ENCODE measurements around the gene MATCAP1. TPM values are rescaled to one million over a fixed set of nuclear protein-coding genes. Genes with fewer than 3 reads are reported as not detected.

The MATCAP1 gene
- total RNA-seq, 1 experiment from 2014 or later, result 40.8 TPM

GRCh38 chr16:67184995-67185650 lies 1.4 kb upstream of the MATCAP1 start (continued):
- TF ChIP-seq MLX (CRISPR knock-in tag; IDR thresholded peaks at IDR 0.05), result 0 out of 2 replicates have a peak, but pooled peaks have one; percentile 39
- peak; percentile 82 for TF ChIP-seq ZNF121 (CRISPR knock-in tag; IDR thresholded peaks at IDR 0.05)
- TF ChIP-seq ZNF532 (CRISPR knock-in tag; IDR thresholded peaks at IDR 0.05; ENCODE audit: borderline replicate concordance), result no peak
- TF ChIP-seq ZBTB21 (CRISPR knock-in tag; IDR thresholded peaks at IDR 0.05; ENCODE audit: borderline replicate concordance), result no peak
- TF ChIP-seq MYBL2 (CRISPR knock-in tag; IDR thresholded peaks at IDR 0.05), result no peak
- peak; percentile 93 for TF ChIP-seq ZNF232 (CRISPR knock-in tag; IDR thresholded peaks at IDR 0.05)
- no peak for TF ChIP-seq CBFB (CRISPR knock-in tag; IDR thresholded peaks at IDR 0.05; ENCODE audit: low read depth)
- peak; percentile 72; the same call in 1 of the 2 replicates for TF ChIP-seq TEAD4 (CRISPR knock-in tag; IDR thresholded peaks at IDR 0.05)
- TF ChIP-seq FOXP1 (CRISPR knock-in tag; IDR thresholded peaks at IDR 0.05; ENCODE audit: borderline replicate concordance), result peak; percentile 75
- TF ChIP-seq PREB (CRISPR knock-in tag; IDR thresholded peaks at IDR 0.05; ENCODE audit: borderline replicate concordance), result 0 out of 2 replicates have a peak, but pooled peaks have one; percentile 67
- peak; percentile 47; the same call in 1 of the 2 replicates for TF ChIP-seq CTCF (IDR thresholded peaks at IDR 0.05)
- TF ChIP-seq ZNF425 (CRISPR knock-in tag; conservative IDR thresholded peaks at IDR 0.05), result no peak
- TF ChIP-seq NR2C2 (CRISPR knock-in tag; IDR thresholded peaks at IDR 0.05), result peak; percentile 45; the same call in 1 of the 2 replicates
- no peak for TF ChIP-seq MXD4 (CRISPR knock-in tag; IDR thresholded peaks at IDR 0.05; ENCODE audit: borderline replicate concordance)
- TF ChIP-seq JUN (CRISPR knock-in tag; IDR thresholded peaks at IDR 0.05), result peak; percentile 51; the same call in 1 of the 2 replicates
- TF ChIP-seq EMX1 (CRISPR knock-in tag; IDR thresholded peaks at IDR 0.05), result no peak; the same call in 1 of the 2 replicates
- TF ChIP-seq HMGXB4 (CRISPR knock-in tag; IDR thresholded peaks at IDR 0.05), result peak; percentile 87; the same call in 1 of the 2 replicates
- no peak for TF ChIP-seq OVOL2 (CRISPR knock-in tag; IDR thresholded peaks at IDR 0.05; ENCODE audit: borderline replicate concordance)
- TF ChIP-seq MAX (CRISPR knock-in tag; IDR thresholded peaks at IDR 0.05), result peak; percentile 86
- TF ChIP-seq RORB (CRISPR knock-in tag; IDR thresholded peaks at IDR 0.05), result no peak
- no peak for TF ChIP-seq ZSCAN18 (CRISPR knock-in tag; IDR thresholded peaks at IDR 0.05)
- peak; percentile 85 for TF ChIP-seq TEAD1 (CRISPR knock-in tag; IDR thresholded peaks at IDR 0.05)
- TF ChIP-seq ZNF263 (CRISPR knock-in tag; IDR thresholded peaks at IDR 0.05; ENCODE audit: low read depth), result peak; percentile 59; the same call in 1 of the 2 replicates
- no peak for TF ChIP-seq NR1H2 (CRISPR knock-in tag; IDR thresholded peaks at IDR 0.05)
- no peak for TF ChIP-seq NR3C1 (CRISPR knock-in tag; conservative IDR thresholded peaks at IDR 0.05; ENCODE audit: low read depth)
- peak; percentile 42; the same call in 1 of the 2 replicates for TF ChIP-seq NFE2L1 (CRISPR knock-in tag; IDR thresholded peaks at IDR 0.05)

All from WTC11 (cell line).